ENCODE measurements around the gene SAMD13. TPM values are rescaled to one million over a fixed set of nuclear protein-coding genes. Genes with fewer than 3 reads are reported as not detected.

The SAMD13 gene
- total and polyA plus RNA-seq, 10 of the 15 experiments (the other 5 are each of a cell fraction or from before 2014, with no cell fraction given) = 0.81 to 1.9 (median 1.2) TPM; not detected in 1

DNA sequence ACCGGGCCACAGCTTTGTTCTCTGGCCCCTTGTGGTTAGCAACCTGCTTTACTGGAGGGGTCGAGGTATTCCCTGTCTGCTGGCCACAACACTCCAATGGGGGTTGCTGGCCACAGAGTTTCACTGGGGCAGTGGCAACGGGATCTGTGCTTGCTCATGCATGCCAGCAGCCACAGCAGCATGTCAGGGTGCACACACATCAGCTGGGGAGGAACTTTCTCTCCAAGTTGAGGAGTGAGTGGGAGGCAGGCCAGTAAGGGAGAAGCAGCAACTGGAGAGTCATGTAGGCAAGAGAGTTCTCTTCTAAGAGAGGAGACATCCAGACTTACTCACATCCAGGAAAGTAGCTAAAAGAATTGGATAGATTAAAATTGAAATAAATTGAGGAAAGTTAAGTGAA lies 38.0 kb downstream of the SAMD13 start:
- no peak overlapping the region for H3K9ac ChIP-seq (ENCODE audit: control insufficient read depth, insufficient read depth, low read length)
- 0% methylated on average over 3 of the region's 3 CpGs for WGBS (ENCODE audit: insufficient coverage, insufficient replicate concordance, low lambda C conversion rate, missing lambda C conversion rate)
- no peaks in the 10 kb centered on the region for H3K36me3 ChIP-seq (ENCODE audit: control insufficient read depth in 2 of 2, insufficient read depth in 2 of 2, low read length in 1 of 2)
- in situ Hi-C loops (cut with MboI) = no loop called here
- CTCF ChIA-PET = no interaction called here
- no peak overlapping the region for H3K4me2 ChIP-seq (ENCODE audit: control insufficient read depth, insufficient read depth)
- intact Hi-C loops (cut with micrococcal nuclease; ENCODE audit: unreplicated experiment) = no loop called here
- RAD21 ChIA-PET (ENCODE audit: unreplicated experiment) = no interaction called here
- SMC1A ChIA-PET (ENCODE audit: uncharacterized antibody, unreplicated experiment) = interaction anchor here (0.8 kb wide), 1 partner anchor 10 kb away, joined by 3 read pairs; no protein-coding TSS in a partner anchor
- FAIRE-seq (no peak), ATAC-seq (no peak), DNase-seq (ENCODE audit: low read depth, low spot score) (no peak)
- no peak overlapping the region for H2AFZ ChIP-seq (ENCODE audit: control insufficient read depth, low read depth, low read length)
- no peak overlapping the region for H3K4me3 ChIP-seq
- BruUV-seq (replicated peaks) = no TSS peak
- POLR2A ChIA-PET = no interaction called here
- TF ChIP-seq KDM1A (IDR thresholded peaks at IDR 0.05; ENCODE audit: borderline replicate concordance) = no peak
- no peak for TF ChIP-seq SIX5 (IDR thresholded peaks at IDR 0.05; ENCODE audit: low read depth, low read length, severe bottlenecking)
- TF ChIP-seq BACH1 (IDR thresholded peaks at IDR 0.05; ENCODE audit: borderline replicate concordance) = no peak
- TF ChIP-seq, protein P1, sequence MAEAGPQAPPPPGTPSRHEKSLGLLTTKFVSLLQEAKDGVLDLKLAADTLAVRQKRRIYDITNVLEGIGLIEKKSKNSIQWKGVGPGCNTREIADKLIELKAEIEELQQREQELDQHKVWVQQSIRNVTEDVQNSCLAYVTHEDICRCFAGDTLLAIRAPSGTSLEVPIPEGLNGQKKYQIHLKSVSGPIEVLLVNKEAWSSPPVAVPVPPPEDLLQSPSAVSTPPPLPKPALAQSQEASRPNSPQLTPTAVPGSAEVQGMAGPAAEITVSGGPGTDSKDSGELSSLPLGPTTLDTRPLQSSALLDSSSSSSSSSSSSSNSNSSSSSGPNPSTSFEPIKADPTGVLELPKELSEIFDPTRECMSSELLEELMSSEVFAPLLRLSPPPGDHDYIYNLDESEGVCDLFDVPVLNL (IDR thresholded peaks at IDR 0.05; ENCODE audit: low read depth, low read length) = no peak
- no peak for TF ChIP-seq MXI1 (IDR thresholded peaks at IDR 0.05; ENCODE audit: low read depth, low read length)
- no peak for TF ChIP-seq MTA2 (IDR thresholded peaks at IDR 0.05; ENCODE audit: low read depth)
- TF ChIP-seq SIN3A (IDR thresholded peaks at IDR 0.05; ENCODE audit: low read depth, low read length) = no peak
- TF ChIP-seq YY1 (IDR thresholded peaks at IDR 0.05; ENCODE audit: low read depth, low read length) = no peak
- no peak for TF ChIP-seq ZSCAN29 (IDR thresholded peaks at IDR 0.05)
- no peak for TF ChIP-seq NR2C2 (IDR thresholded peaks at IDR 0.05; ENCODE audit: borderline replicate concordance, control insufficient read depth, insufficient read length, low read depth)
- no peaks in the 10 kb centered on the region for H3K27me3 ChIP-seq (replicated peaks in 1 of 2; ENCODE audit: control insufficient read depth in 2 of 2, insufficient read depth in 2 of 2, low read length in 1 of 2)
- H3K79me2 ChIP-seq (ENCODE audit: control insufficient read depth, insufficient read depth, low read length) = no peaks in the 10 kb centered on the region
- no peak overlapping the region for H3K27ac ChIP-seq (ENCODE audit: control insufficient read depth, insufficient read depth)
- H4K20me1 ChIP-seq (ENCODE audit: control insufficient read depth, insufficient read depth) = no peaks in the 10 kb centered on the region
- H3K9me3 ChIP-seq (replicated peaks; ENCODE audit: control insufficient read depth, insufficient read depth, low read length) = peaks cover 2% of the 10 kb centered on the region; the same call in 1 of the 3 replicates
- no peaks in the 10 kb centered on the region for H3K4me1 ChIP-seq (ENCODE audit: control insufficient read depth, insufficient read depth, low read length)

Data from GM12878 (cell line).